ENCODE measurements around the gene AUTS2.
"Not testable (repeated sequence)": the region's sequence is repeated elsewhere in the genome, so short reads cannot be mapped to it uniquely, and the experiment has no call there.

AUTS2 gene

GRCh38 chr7:70720191-70720873 lies 1122.1 kb downstream of the AUTS2 start:
- no peak for DNase-seq

- DNase-seq = no peak
Observed at GRCh38 chr7:70721500-70721899, 1123.2 kb downstream of the AUTS2 start.

- DNase-seq = no peak
Observed at GRCh38 chr7:70723339-70723738, 1125.1 kb downstream of the AUTS2 start.

- no peak for DNase-seq
Observed at GRCh38 chr7:70725448-70725847, 1127.2 kb downstream of the AUTS2 start.

- no peak for DNase-seq
Observed at GRCh38 chr7:70726294-70726693, 1128.0 kb downstream of the AUTS2 start.

- no peak for DNase-seq
Observed at GRCh38 chr7:70726951-70727378, 1128.7 kb downstream of the AUTS2 start.

- DNase-seq = no peak
Observed at GRCh38 chr7:70727861-70728260, 1129.6 kb downstream of the AUTS2 start.

- DNase-seq = no peak
Observed at GRCh38 chr7:70728872-70729552, 1130.7 kb downstream of the AUTS2 start.

- not testable (repeated sequence) for DNase-seq
Observed at GRCh38 chr7:70729553-70730157, 1131.4 kb downstream of the AUTS2 start.

GRCh38 chr7:70730451-70731110 lies 1132.3 kb downstream of the AUTS2 start:
- no peak for DNase-seq

GRCh38 chr7:70733090-70733489 lies 1134.8 kb downstream of the AUTS2 start:
- no peak for DNase-seq

GRCh38 chr7:70734411-70734810 lies 1136.1 kb downstream of the AUTS2 start:
- DNase-seq = no peak

GRCh38 chr7:70735313-70735712 lies 1137.0 kb downstream of the AUTS2 start:
- DNase-seq = no peak

- no peak for DNase-seq
Observed at GRCh38 chr7:70736715-70737460, 1138.6 kb downstream of the AUTS2 start.

GRCh38 chr7:70738151-70738885 lies 1140.0 kb downstream of the AUTS2 start:
- no peak for DNase-seq

- no peak for DNase-seq
Observed at GRCh38 chr7:70739646-70740210, 1141.5 kb downstream of the AUTS2 start.

- no peak for DNase-seq
Observed at GRCh38 chr7:70741666-70742065, 1143.4 kb downstream of the AUTS2 start.

GRCh38 chr7:70743531-70744325 lies 1145.5 kb downstream of the AUTS2 start:
- no peak for DNase-seq

- DNase-seq = peak; percentile 30
Observed at GRCh38 chr7:70744492-70744891, 1146.2 kb downstream of the AUTS2 start.

GRCh38 chr7:70749831-70750230 lies 1151.6 kb downstream of the AUTS2 start:
- no peak for DNase-seq

- no peak for DNase-seq
Observed at GRCh38 chr7:70751895-70752294, 1153.6 kb downstream of the AUTS2 start.

Data from NCI-H1092 treated with DMSO at 0.1 percent for 48 hours (cell line).